SK-N-SH (cell line): ENCODE data around the gene IGF2BP3.

Source experiments
- CTCF ChIP-seq: fragments of 200-600 bp; sonication (generic); IDR thresholded peaks from 2 replicates; pipeline ENCODE4 v1.6.1; 2017; ENCODE audit warnings: antibody characterized with exemption, mild to moderate bottlenecking, moderate library complexity
- EP300 ChIP-seq, 2 experiments: IDR thresholded peaks; 2 replicates each; pipeline versions ENCODE4 v1.4.0 to v1.6.1; 2012; ENCODE audit warnings: borderline replicate concordance in 1 of 2, low read depth in 1 of 2, low read length in 1 of 2
- EZH2phosphoT487 ChIP-seq: fragments of 200-600 bp; sonication (generic); IDR thresholded peaks from 2 replicates; pipeline ENCODE4 v1.6.1; 2017; ENCODE audit warnings: low read depth, mixed run types, mild to moderate bottlenecking, antibody characterized with exemption, moderate library complexity, borderline replicate concordance
- MXI1 ChIP-seq: IDR thresholded peaks from 2 replicates; pipeline ENCODE4 v1.6.1; 2012; ENCODE audit warnings: mild to moderate bottlenecking, low read depth, low read length, improper control_type of control experiment
- NFIC ChIP-seq: IDR thresholded peaks from 2 replicates; pipeline ENCODE4 v1.4.0; 2012; ENCODE audit warnings: borderline replicate concordance
- POLR2AphosphoS5 ChIP-seq: IDR thresholded peaks from 2 replicates; pipeline ENCODE4 v1.6.1; 2012; ENCODE audit warnings: low read depth, low read length
- REST ChIP-seq: IDR thresholded peaks from 2 replicates; pipeline ENCODE4 v1.6.1; 2012; ENCODE audit warnings: mild to moderate bottlenecking, low read depth, low read length, moderate library complexity
- YY1 ChIP-seq: IDR thresholded peaks from 2 replicates; pipeline ENCODE4 v1.4.0; 2012; ENCODE audit warnings: low read depth, mild to moderate bottlenecking

GRCh38 chr7:23357190-23358093, 112.8 kb downstream of the IGF2BP3 start:
- TF ChIP-seq MXI1 (no peak), YY1 (no peak), POLR2AphosphoS5 (no peak), REST (no peak), CTCF (peak; percentile 79), EZH2phosphoT487 (no peak), NFIC (no peak), EP300 (IDR thresholded peaks at IDR 0.05; ENCODE audit: borderline replicate concordance in 1 of 2, low read depth in 1 of 2, low read length in 1 of 2) (no peak)
